CD4-positive, alpha-beta memory T cell (primary cell): ENCODE data around the gene SCAPER. TPM values are rescaled to one million over a fixed set of nuclear protein-coding genes. Genes with fewer than 3 reads are reported as not detected.

Experiments used
- CTCF ChIA-PET: fragments of 350-600 bp; sonication (Branson Sonifier 250); formaldehyde crosslinking; loops from one replicate; lab custom pipeline; 2021; ENCODE audit warnings: inconsistent platforms; ENCODE audit not compliant: partially characterized antibody; lab: Charles Lee
- POLR2A ChIA-PET: fragments of 350-600 bp; sonication (Branson Sonifier 250); formaldehyde crosslinking; loops from one replicate; lab custom pipeline; 2021; ENCODE audit not compliant: partially characterized antibody; lab: Charles Lee
- DNase-seq, 5 donors: peaks; one replicate each; pipeline versions ENCODE4 v3.0.0 to v3.0.0-alpha.2; 2020 to 2022; ENCODE audit warnings: mixed read lengths in 1 of 5
- H3K27ac ChIP-seq: one replicate; pipeline ENCODE4 v1.7.0; 2013; ENCODE audit warnings: low read depth, low read length
- H3K27me3 ChIP-seq: 2 replicates; pipeline ENCODE4 v1.7.0; 2013; ENCODE audit warnings: mild to moderate bottlenecking, low read length, moderate library complexity; ENCODE audit not compliant: insufficient read depth
- H3K36me3 ChIP-seq: 2 replicates; pipeline ENCODE4 v1.7.0; 2013; ENCODE audit warnings: mild to moderate bottlenecking, low read length, moderate library complexity; ENCODE audit not compliant: insufficient read depth
- H3K4me1 ChIP-seq: 2 replicates; pipeline ENCODE4 v1.7.0; 2013; ENCODE audit warnings: mild to moderate bottlenecking, low read length, moderate library complexity; ENCODE audit not compliant: insufficient read depth
- H3K4me3 ChIP-seq, 2 donors: one replicate each; pipeline ENCODE4 v1.7.0; 2013; ENCODE audit warnings: low read length in 2 of 2, mild to moderate bottlenecking in 1 of 2
- H3K9me3 ChIP-seq, 2 donors: one replicate each; pipeline ENCODE4 v1.7.0; 2013; ENCODE audit warnings: low read length in 2 of 2, control low read depth in 1 of 2; ENCODE audit not compliant: control insufficient read depth in 1 of 2
- H3K27ac Mint-ChIP-seq, 7 donors: one replicate each; pipeline ENCODE4 v1.8.0; 2020 to 2021; ENCODE audit warnings: mixed read lengths in 7 of 7, mild to moderate bottlenecking in 6 of 7, inconsistent platforms in 3 of 7, moderate library complexity in 3 of 7
- H3K27me3 Mint-ChIP-seq, 2 donors: one replicate each; pipeline ENCODE4 v1.8.0; 2020 to 2021; ENCODE audit warnings: mixed read lengths in 2 of 2
- H3K36me3 Mint-ChIP-seq, 2 donors: one replicate each; pipeline ENCODE4 v1.8.0; 2020 to 2021; ENCODE audit warnings: mixed read lengths in 2 of 2, inconsistent platforms in 1 of 2, mild to moderate bottlenecking in 1 of 2
- H3K4me1 Mint-ChIP-seq, 4 donors: one replicate each; pipeline ENCODE4 v1.8.0; 2020 to 2021; ENCODE audit warnings: mixed read lengths in 4 of 4, mild to moderate bottlenecking in 1 of 4
- H3K4me3 Mint-ChIP-seq, 8 donors: one replicate each; pipeline ENCODE4 v1.8.0; 2020 to 2021; ENCODE audit warnings: mixed read lengths in 8 of 8, mild to moderate bottlenecking in 7 of 8, moderate library complexity in 6 of 8, inconsistent platforms in 3 of 8
- H3K9me3 Mint-ChIP-seq, 8 donors: one replicate each; pipeline ENCODE4 v1.8.0; 2020 to 2021; ENCODE audit warnings: mixed read lengths in 8 of 8, mild to moderate bottlenecking in 5 of 8, inconsistent platforms in 3 of 8, moderate library complexity in 1 of 8
- intact Hi-C: fragments of 100-400 bp; cut with micrococcal nuclease; formaldehyde crosslinking; loops from one replicate; pipeline ENCODE4 v1.15.1; 2023
- polyA plus RNA-seq, 2 donors: library from polyadenylated mRNA; unstranded; fragments of 300-500 nt; fragmentation: Illumina TruSeq; gene quantifications; one replicate each; pipeline ENCODE4 v1.2.3, GENCODE V29; 2021
- total RNA-seq, 2 experiments: library from RNA; stranded (reverse); gene quantifications; one replicate each; pipeline ENCODE4 v1.2.3, GENCODE V29; 2021

The SCAPER gene
- total and polyA plus RNA-seq, 4 experiments from 2014 or later: 7.2 to 41.4 (median 34.3) TPM

- ChIA-PET CTCF (no interaction called here), POLR2A (no interaction called here)
- no peak overlapping the region for H3K27ac ChIP-seq
- H3K9me3 ChIP-seq: no peaks in the 10 kb centered on the region
- H3K27me3 ChIP-seq: no peaks in the 10 kb centered on the region
- Mint-ChIP-seq H3K27me3 (no peaks in the 10 kb centered on the region), H3K9me3 (peaks cover 0 to 2% (median 0%) of the 10 kb centered on the region in 8 donors), H3K36me3 (peaks cover 16 to 23% of the 10 kb centered on the region in 2 donors), H3K27ac (no peak overlapping the region), H3K4me1 (no peaks in the 10 kb centered on the region), H3K4me3 (no peak overlapping the region)
- DNase-seq: no peak
- H3K36me3 ChIP-seq: no peaks in the 10 kb centered on the region
- no peaks in the 10 kb centered on the region for H3K4me1 ChIP-seq
- H3K4me3 ChIP-seq: no peak overlapping the region
- intact Hi-C loops: no loop called here
Measured at GRCh38 chr15:76669521-76670207, 235.5 kb downstream of the SCAPER start.

- Mint-ChIP-seq H3K4me3 (no peak overlapping the region), H3K27me3 (no peaks in the 10 kb centered on the region), H3K27ac (no peak overlapping the region), H3K9me3 (peaks cover 0 to 2% (median 0%) of the 10 kb centered on the region in 8 donors), H3K4me1 (no peaks in the 10 kb centered on the region), H3K36me3 (peaks cover 21 to 29% of the 10 kb centered on the region in 2 donors)
- H3K4me3 ChIP-seq: no peak overlapping the region
- POLR2A ChIA-PET: no interaction called here
- CTCF ChIA-PET: no interaction called here
- no peaks in the 10 kb centered on the region for H3K9me3 ChIP-seq
- no peaks in the 10 kb centered on the region for H3K27me3 ChIP-seq
- H3K4me1 ChIP-seq: no peaks in the 10 kb centered on the region
- no peak overlapping the region for H3K27ac ChIP-seq
- no peak for DNase-seq
- no peaks in the 10 kb centered on the region for H3K36me3 ChIP-seq
- intact Hi-C loops: no loop called here
Measured at GRCh38 chr15:76668900-76669299, 236.2 kb downstream of the SCAPER start.

- Histone ChIP-seq H3K27me3 (no peaks in the 10 kb centered on the region), H3K27ac (no peak overlapping the region), H3K36me3 (no peaks in the 10 kb centered on the region), H3K4me1 (no peaks in the 10 kb centered on the region), H3K9me3 (no peaks in the 10 kb centered on the region), H3K4me3 (no peak overlapping the region)
- Mint-ChIP-seq H3K4me3 (no peak overlapping the region), H3K9me3 (peaks cover 0 to 2% (median 0%) of the 10 kb centered on the region in 8 donors), H3K27ac (no peak overlapping the region), H3K36me3 (peaks cover 26 to 37% of the 10 kb centered on the region in 2 donors), H3K4me1 (no peaks in the 10 kb centered on the region), H3K27me3 (no peaks in the 10 kb centered on the region)
- intact Hi-C loops: no loop called here
- ChIA-PET CTCF (no interaction called here), POLR2A (no interaction called here)
- no peak for DNase-seq
Measured at GRCh38 chr15:76667943-76668715, 237.0 kb downstream of the SCAPER start.

- ChIA-PET CTCF (no interaction called here), POLR2A (no interaction called here)
- Histone ChIP-seq H3K36me3 (no peaks in the 10 kb centered on the region), H3K4me1 (no peaks in the 10 kb centered on the region), H3K27me3 (no peaks in the 10 kb centered on the region), H3K27ac (no peak overlapping the region), H3K9me3 (no peaks in the 10 kb centered on the region), H3K4me3 (no peak overlapping the region)
- no peak for DNase-seq
- intact Hi-C loops: no loop called here
- H3K4me3 Mint-ChIP-seq: no peak overlapping the region
- no peaks in the 10 kb centered on the region for H3K27me3 Mint-ChIP-seq
- H3K4me1 Mint-ChIP-seq: no peaks in the 10 kb centered on the region
- H3K36me3 Mint-ChIP-seq: peaks cover 33 to 64% of the 10 kb centered on the region in 2 donors
- H3K9me3 Mint-ChIP-seq: peaks cover 0 to 7% (median 2%) of the 10 kb centered on the region in 8 donors
- H3K27ac Mint-ChIP-seq: no peak overlapping the region
Measured at GRCh38 chr15:76664895-76665294, 240.2 kb downstream of the SCAPER start.

GRCh38 chr15:76664411-76664810 is 240.7 kb downstream of the SCAPER start:
- H3K4me1 ChIP-seq: no peaks in the 10 kb centered on the region
- Mint-ChIP-seq H3K9me3 (peaks cover 0 to 9% (median 4%) of the 10 kb centered on the region in 8 donors), H3K4me3 (no peak overlapping the region), H3K27me3 (no peaks in the 10 kb centered on the region), H3K27ac (peak overlapping the region in 2 of 7 donors; percentile 5 to 38), H3K4me1 (no peaks in the 10 kb centered on the region), H3K36me3 (peaks cover 38 to 69% of the 10 kb centered on the region in 2 donors)
- no peak overlapping the region for H3K27ac ChIP-seq
- H3K36me3 ChIP-seq: no peaks in the 10 kb centered on the region
- intact Hi-C loops: no loop called here
- ChIA-PET CTCF (no interaction called here), POLR2A (no interaction called here)
- no peaks in the 10 kb centered on the region for H3K9me3 ChIP-seq
- no peak overlapping the region for H3K4me3 ChIP-seq
- no peak for DNase-seq
- H3K27me3 ChIP-seq: no peaks in the 10 kb centered on the region

GRCh38 chr15:76663529-76663928 is 241.6 kb downstream of the SCAPER start:
- no peaks in the 10 kb centered on the region for H3K4me1 ChIP-seq
- H3K4me3 ChIP-seq: no peak overlapping the region
- H3K9me3 ChIP-seq: no peaks in the 10 kb centered on the region
- Mint-ChIP-seq H3K27ac (no peak overlapping the region), H3K4me1 (no peaks in the 10 kb centered on the region), H3K9me3 (peaks cover 0 to 9% (median 4%) of the 10 kb centered on the region in 8 donors), H3K4me3 (no peak overlapping the region), H3K27me3 (no peaks in the 10 kb centered on the region), H3K36me3 (peaks cover 40 to 75% of the 10 kb centered on the region in 2 donors)
- no peak for DNase-seq
- no peaks in the 10 kb centered on the region for H3K27me3 ChIP-seq
- ChIA-PET CTCF (no interaction called here), POLR2A (no interaction called here)
- intact Hi-C loops: no loop called here
- H3K27ac ChIP-seq: no peak overlapping the region
- H3K36me3 ChIP-seq: no peaks in the 10 kb centered on the region

GRCh38 chr15:76648732-76649444 is 256.3 kb downstream of the SCAPER start:
- H3K27ac Mint-ChIP-seq: no peak overlapping the region
- Histone ChIP-seq H3K9me3 (no peaks in the 10 kb centered on the region), H3K27ac (no peak overlapping the region), H3K36me3 (no peaks in the 10 kb centered on the region), H3K27me3 (no peaks in the 10 kb centered on the region), H3K4me1 (no peaks in the 10 kb centered on the region), H3K4me3 (no peak overlapping the region)
- CTCF ChIA-PET: no interaction called here
- POLR2A ChIA-PET: no interaction called here
- no peak for DNase-seq
- H3K27me3 Mint-ChIP-seq: no peaks in the 10 kb centered on the region
- H3K4me3 Mint-ChIP-seq: no peak overlapping the region
- peaks cover 3 to 11% (median 9%) of the 10 kb centered on the region in 4 donors for H3K4me1 Mint-ChIP-seq
- H3K36me3 Mint-ChIP-seq: peaks cover 41 to 46% of the 10 kb centered on the region in 2 donors
- peaks cover 0 to 22% (median 9%) of the 10 kb centered on the region in 8 donors for H3K9me3 Mint-ChIP-seq
- intact Hi-C loops: no loop called here
